Smooth muscle cell (in vitro differentiated cells): ENCODE results near the gene PDE6B. TPM values are rescaled to one million over a fixed set of nuclear protein-coding genes. Genes with fewer than 3 reads are reported as not detected.

Experiments
- DNase-seq: peaks from one replicate; lab custom pipeline; 2025; ENCODE audit not compliant: unreplicated experiment; lab: John Stamatoyannopoulos, UW
- H2AFZ ChIP-seq: fragments of 200-600 bp; sonication (generic); 2 replicates; pipeline ENCODE4 v1.6.0; 2016; ENCODE audit warnings: antibody characterized with exemption, low read depth, mild to moderate bottlenecking
- H3F3A ChIP-seq: fragments of 200-600 bp; sonication (generic); 2 replicates; pipeline ENCODE4 v1.6.0; 2017; ENCODE audit warnings: antibody characterized with exemption, low read depth
- H3K27ac ChIP-seq: fragments of 200-600 bp; sonication (generic); 2 replicates; pipeline ENCODE4 v1.5.1; 2016; ENCODE audit warnings: low read depth, mild to moderate bottlenecking
- H3K27me3 ChIP-seq: fragments of 200-600 bp; sonication (generic); 2 replicates; pipeline ENCODE4 v1.6.1; 2016; ENCODE audit warnings: low read depth, mild to moderate bottlenecking
- H3K36me3 ChIP-seq: fragments of 200-600 bp; sonication (generic); 2 replicates; pipeline ENCODE4 v1.5.1; 2016; ENCODE audit warnings: low read depth
- H3K4me1 ChIP-seq: fragments of 200-600 bp; sonication (generic); 2 replicates; pipeline ENCODE4 v1.5.1; 2016; ENCODE audit warnings: low read depth
- H3K4me2 ChIP-seq: fragments of 200-600 bp; sonication (generic); 2 replicates; pipeline ENCODE4 v1.6.0; 2016; ENCODE audit warnings: mild to moderate bottlenecking
- H3K4me3 ChIP-seq: fragments of 200-600 bp; sonication (generic); 2 replicates; pipeline ENCODE4 v1.5.1; 2016; ENCODE audit warnings: mild to moderate bottlenecking
- H3K79me2 ChIP-seq: fragments of 200-600 bp; sonication (generic); 2 replicates; pipeline ENCODE4 v1.6.0; 2016; ENCODE audit warnings: low read depth, mild to moderate bottlenecking
- H3K9ac ChIP-seq: fragments of 200-600 bp; sonication (generic); 2 replicates; pipeline ENCODE4 v1.6.0; 2016; ENCODE audit warnings: low read depth
- H3K9me3 ChIP-seq: fragments of 200-600 bp; sonication (generic); replicated peaks from 2 replicates; pipeline ENCODE4 v1.5.1; 2016; ENCODE audit warnings: low read depth
- H4K20me1 ChIP-seq: fragments of 200-600 bp; sonication (generic); 2 replicates; pipeline ENCODE4 v1.6.0; 2016; ENCODE audit warnings: low read depth
- WGBS: methylation state at CpG from one replicate; pipeline ENCODE4 v1.1.7; 2016; ENCODE audit warnings: low lambda C conversion rate; 5-methylcytosine and 5-hydroxymethylcytosine counted together
- polyA plus RNA-seq: library from polyadenylated mRNA; unstranded; fragments of >200 nt; fragmentation: Nextera tagmentation; extraction: Ambion mirVana; gene quantifications from 2 replicates; pipeline ENCODE4 v1.2.1, GENCODE V29; 2016
- total RNA-seq: library from RNA; depleted of rRNA; stranded (reverse); fragments of >200 nt; gene quantifications from 2 replicates; pipeline ENCODE4 v1.2.3, GENCODE V29; 2014
- TF ChIP-seq, protein P1 (sequence below): fragments of 200-600 bp; sonication (generic); IDR thresholded peaks from 2 replicates; pipeline ENCODE4 v1.5.1; 2017; ENCODE audit warnings: borderline replicate concordance, mild to moderate bottlenecking, antibody characterized with exemption; ENCODE audit not compliant: insufficient read depth, poor library complexity, severe bottlenecking

PDE6B gene
- total and polyA plus RNA-seq, 2 experiments from 2014 or later, result 5.1 to 9.0 TPM

DNA sequence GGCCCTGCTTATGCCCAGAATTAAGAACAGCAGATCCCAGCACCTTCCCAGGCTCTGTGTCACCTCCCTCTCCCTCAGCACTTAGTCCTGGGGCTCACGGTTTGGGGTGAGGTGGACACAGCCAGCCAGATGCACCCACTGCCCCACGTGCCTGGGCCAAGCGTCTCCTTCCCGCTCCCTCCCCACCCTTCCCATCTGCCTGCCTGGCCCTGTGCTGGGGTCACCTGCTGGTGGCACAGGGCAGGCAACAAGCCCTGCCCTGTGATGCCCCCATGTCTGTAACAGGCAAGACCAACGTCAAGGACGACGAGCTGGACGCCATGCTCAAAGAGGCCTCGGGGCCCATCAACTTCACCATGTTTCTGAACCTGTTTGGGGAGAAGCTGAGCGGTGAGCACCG is 54.3 kb downstream of the PDE6B start:
- Histone ChIP-seq H3K9me3 (no peaks in the 10 kb centered on the region), H3K4me3 (no peak overlapping the region), H3K36me3 (no peaks in the 10 kb centered on the region), H3K27ac (no peak overlapping the region), H3K4me1 (peaks cover 15% of the 10 kb centered on the region), H4K20me1 (no peaks in the 10 kb centered on the region), H2AFZ (no peak overlapping the region), H3K27me3 (no peaks in the 10 kb centered on the region), H3K4me2 (no peak overlapping the region), H3K79me2 (peaks cover 6% of the 10 kb centered on the region), H3K9ac (no peak overlapping the region), H3F3A (no peaks in the 10 kb centered on the region)
- DNase-seq, result no peak
- TF ChIP-seq, protein P1, sequence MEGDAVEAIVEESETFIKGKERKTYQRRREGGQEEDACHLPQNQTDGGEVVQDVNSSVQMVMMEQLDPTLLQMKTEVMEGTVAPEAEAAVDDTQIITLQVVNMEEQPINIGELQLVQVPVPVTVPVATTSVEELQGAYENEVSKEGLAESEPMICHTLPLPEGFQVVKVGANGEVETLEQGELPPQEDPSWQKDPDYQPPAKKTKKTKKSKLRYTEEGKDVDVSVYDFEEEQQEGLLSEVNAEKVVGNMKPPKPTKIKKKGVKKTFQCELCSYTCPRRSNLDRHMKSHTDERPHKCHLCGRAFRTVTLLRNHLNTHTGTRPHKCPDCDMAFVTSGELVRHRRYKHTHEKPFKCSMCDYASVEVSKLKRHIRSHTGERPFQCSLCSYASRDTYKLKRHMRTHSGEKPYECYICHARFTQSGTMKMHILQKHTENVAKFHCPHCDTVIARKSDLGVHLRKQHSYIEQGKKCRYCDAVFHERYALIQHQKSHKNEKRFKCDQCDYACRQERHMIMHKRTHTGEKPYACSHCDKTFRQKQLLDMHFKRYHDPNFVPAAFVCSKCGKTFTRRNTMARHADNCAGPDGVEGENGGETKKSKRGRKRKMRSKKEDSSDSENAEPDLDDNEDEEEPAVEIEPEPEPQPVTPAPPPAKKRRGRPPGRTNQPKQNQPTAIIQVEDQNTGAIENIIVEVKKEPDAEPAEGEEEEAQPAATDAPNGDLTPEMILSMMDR, result no peak
- 88% methylated on average over 11 of the region's 11 CpGs for WGBS

DNA sequence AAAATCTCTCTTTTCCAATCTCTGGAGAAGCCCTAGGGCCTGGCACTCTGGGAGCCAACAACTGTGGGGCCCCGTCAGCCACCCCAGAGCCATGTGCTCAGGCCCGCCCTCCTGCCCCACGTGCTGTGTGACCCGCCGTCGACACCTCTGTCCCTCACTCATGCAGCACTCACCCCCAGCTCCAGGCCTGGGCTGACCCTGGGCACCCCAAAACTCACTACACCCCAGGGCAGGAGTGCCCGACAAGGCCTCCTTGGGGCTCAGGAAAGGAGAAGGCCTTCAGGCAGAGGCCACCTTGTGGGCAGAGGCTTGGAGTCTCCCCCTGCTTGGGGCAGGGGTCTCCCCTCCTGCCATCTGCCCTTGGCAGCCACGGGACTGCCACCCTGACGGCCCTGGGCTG is 54.7 kb downstream of the PDE6B start:
- Histone ChIP-seq H3K9ac (no peak overlapping the region), H3K9me3 (no peaks in the 10 kb centered on the region), H4K20me1 (no peaks in the 10 kb centered on the region), H3K27me3 (no peaks in the 10 kb centered on the region), H3K4me2 (peak overlapping the region; percentile 98), H2AFZ (no peak overlapping the region), H3K4me1 (peaks cover 11% of the 10 kb centered on the region), H3K36me3 (no peaks in the 10 kb centered on the region), H3K4me3 (no peak overlapping the region), H3K79me2 (peaks cover 1% of the 10 kb centered on the region), H3F3A (no peaks in the 10 kb centered on the region), H3K27ac (peak overlapping the region; percentile 35)
- 96% methylated on average over 9 of the region's 9 CpGs for WGBS
- DNase-seq, result no peak
- TF ChIP-seq, protein P1, result no peak

DNA sequence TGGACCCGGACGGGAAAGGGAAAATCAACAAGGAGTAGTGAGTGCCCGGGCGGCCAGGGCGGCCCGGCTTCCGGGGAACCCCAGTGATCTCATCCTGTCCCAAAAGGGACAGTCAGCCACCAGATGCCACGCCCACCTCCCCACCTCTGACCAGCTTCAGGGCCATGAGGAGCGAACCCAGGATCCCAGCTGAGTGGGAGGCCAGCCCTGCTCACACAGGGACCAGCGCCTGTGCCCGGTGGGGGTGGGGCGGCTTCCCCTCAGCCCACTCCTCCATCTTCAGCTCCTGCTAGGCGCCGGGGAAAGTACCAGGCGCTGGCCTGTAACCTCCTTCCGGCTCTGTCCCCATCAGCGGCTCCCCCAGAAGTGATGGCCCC is 55.2 kb downstream of the PDE6B start:
- H3K4me3 ChIP-seq, result peak overlapping the region; percentile 60

More for the DNA sequence above, 55.2 kb downstream of the PDE6B start:
- no peaks in the 10 kb centered on the region for H3K9me3 ChIP-seq
- H4K20me1 ChIP-seq, result no peaks in the 10 kb centered on the region
- H3F3A ChIP-seq, result no peaks in the 10 kb centered on the region
- TF ChIP-seq, protein P1, result no peak
- H3K27me3 ChIP-seq, result no peaks in the 10 kb centered on the region
- H3K36me3 ChIP-seq, result no peaks in the 10 kb centered on the region
- no peaks in the 10 kb centered on the region for H3K79me2 ChIP-seq
- H3K4me1 ChIP-seq, result peaks cover 6% of the 10 kb centered on the region
- no peak overlapping the region for H3K9ac ChIP-seq
- H2AFZ ChIP-seq, result peak overlapping the region; percentile 69
- DNase-seq, result no peak
- 60% methylated on average over 17 of the region's 17 CpGs for WGBS
- H3K27ac ChIP-seq, result peak overlapping the region; percentile 35
- H3K4me2 ChIP-seq, result peak overlapping the region; percentile 98
